ENCODE data around the gene SPARC.
A peak's percentile ranks its signal among the peaks of the same experiment; 100 is the strongest.

SPARC gene

GRCh38 chr5:151657114-151657513, 29.6 kb downstream of the SPARC start:
- DNase-seq = no peak

GRCh38 chr5:151656311-151656710, 30.4 kb downstream of the SPARC start:
- no peak for DNase-seq

GRCh38 chr5:151651997-151652645, 34.6 kb downstream of the SPARC start:
- peak; percentile 63 for DNase-seq

- no peak for DNase-seq
Observed at GRCh38 chr5:151648988-151649387, 37.7 kb downstream of the SPARC start.

GRCh38 chr5:151648089-151648488, 38.6 kb downstream of the SPARC start:
- no peak for DNase-seq

GRCh38 chr5:151647320-151647861, 39.3 kb downstream of the SPARC start:
- DNase-seq = no peak

- no peak for DNase-seq
Observed at GRCh38 chr5:151646334-151646733, 40.4 kb downstream of the SPARC start.

- DNase-seq = no peak
Observed at GRCh38 chr5:151643388-151643787, 43.3 kb downstream of the SPARC start.

GRCh38 chr5:151642472-151643140, 44.1 kb downstream of the SPARC start:
- no peak for DNase-seq

GRCh38 chr5:151638619-151639018, 48.1 kb downstream of the SPARC start:
- DNase-seq = no peak

GRCh38 chr5:151637676-151638075, 49.0 kb downstream of the SPARC start:
- DNase-seq = no peak

- DNase-seq = no peak
Observed at GRCh38 chr5:151633892-151634291, 52.8 kb downstream of the SPARC start.

GRCh38 chr5:151632941-151633340, 53.8 kb downstream of the SPARC start:
- no peak for DNase-seq

- DNase-seq = no peak
Observed at GRCh38 chr5:151632524-151632923, 54.2 kb downstream of the SPARC start.

GRCh38 chr5:151631941-151632340, 54.8 kb downstream of the SPARC start:
- DNase-seq = no peak

- DNase-seq = no peak
Observed at GRCh38 chr5:151630088-151630487, 56.6 kb downstream of the SPARC start.

GRCh38 chr5:151628112-151628823, 58.4 kb downstream of the SPARC start:
- no peak for DNase-seq

- DNase-seq = no peak
Observed at GRCh38 chr5:151627650-151628049, 59.1 kb downstream of the SPARC start.

GRCh38 chr5:151625285-151625684, 61.4 kb downstream of the SPARC start:
- no peak for DNase-seq

- no peak for DNase-seq
Observed at GRCh38 chr5:151624476-151624875, 62.2 kb downstream of the SPARC start.

- DNase-seq = no peak
Observed at GRCh38 chr5:151622367-151623088, 64.2 kb downstream of the SPARC start.

GRCh38 chr5:151620461-151620840, 66.3 kb downstream of the SPARC start:
- DNase-seq = no peak

GRCh38 chr5:151619812-151620460, 66.8 kb downstream of the SPARC start:
- no peak for DNase-seq

Data from activated CD4-positive, CD25-positive, alpha-beta regulatory T cell treated with anti-CD3 and anti-CD28 coated beads, Interleukin-2, amount 50 U/mL, for 72 hours (primary cell).